ENCODE results near the gene CD300LG.
"Not testable (repeated sequence)": the region's sequence is repeated elsewhere in the genome, so short reads cannot be mapped to it uniquely, and the experiment has no call there.

The CD300LG gene

GRCh38 chr17:43846963-43847371, at the start of gene CD300LG:
Gene CD300LG (plus strand): TSS chr17:43847176. CDS start chr17:43847217, 41 bp downstream.
- no peak for DNase-seq (ENCODE audit: low read depth)
- no peak within 1 kb of the TSS for H3K4me3 ChIP-seq (ENCODE audit: low read depth, low read length)
- TF ChIP-seq CTCF (IDR thresholded peaks at IDR 0.05; ENCODE audit: low read depth, low read length, missing control alignments), result no peak

GRCh38 chr17:43798024-43798423, 49.0 kb upstream of the CD300LG start:
- not testable (repeated sequence) for DNase-seq (ENCODE audit: low read depth); H3K4me3 ChIP-seq (ENCODE audit: low read depth, low read length)

- DNase-seq (ENCODE audit: low read depth), result no peak
- no peak for TF ChIP-seq CTCF (IDR thresholded peaks at IDR 0.05; ENCODE audit: low read depth, low read length, missing control alignments)
- no peak overlapping the region for H3K4me3 ChIP-seq (ENCODE audit: low read depth, low read length)
These were observed 47.9 kb upstream of the CD300LG start for GRCh38 chr17:43799047-43799446.

- no peak for TF ChIP-seq CTCF (IDR thresholded peaks at IDR 0.05; ENCODE audit: low read depth, low read length, missing control alignments)
These were observed 46.2 kb upstream of the CD300LG start for GRCh38 chr17:43800736-43801135.

GRCh38 chr17:43801844-43802243, 45.1 kb upstream of the CD300LG start:
- H3K4me3 ChIP-seq (ENCODE audit: low read depth, low read length), result no peak overlapping the region
- no peak for TF ChIP-seq CTCF (IDR thresholded peaks at IDR 0.05; ENCODE audit: low read depth, low read length, missing control alignments)
- no peak for DNase-seq (ENCODE audit: low read depth)

More at GRCh38 chr17:43800736-43801135, 46.2 kb upstream of the CD300LG start:
- H3K4me3 ChIP-seq (ENCODE audit: low read depth, low read length), result no peak overlapping the region
- DNase-seq (ENCODE audit: low read depth), result no peak

- DNase-seq (ENCODE audit: low read depth), result no peak
- no peak overlapping the region for H3K4me3 ChIP-seq (ENCODE audit: low read depth, low read length)
- TF ChIP-seq CTCF (IDR thresholded peaks at IDR 0.05; ENCODE audit: low read depth, low read length, missing control alignments), result no peak
These were observed 43.2 kb upstream of the CD300LG start for GRCh38 chr17:43803758-43804157.

GRCh38 chr17:43805117-43805516, 41.9 kb upstream of the CD300LG start:
- no peak for TF ChIP-seq CTCF (IDR thresholded peaks at IDR 0.05; ENCODE audit: low read depth, low read length, missing control alignments)
- DNase-seq (ENCODE audit: low read depth), result no peak
- H3K4me3 ChIP-seq (ENCODE audit: low read depth, low read length), result no peak overlapping the region

Measured in GM12864 (cell line).